ENCODE results near the gene GOLPH3L.
"Not testable (repeated sequence)": the region's sequence is repeated elsewhere in the genome, so short reads cannot be mapped to it uniquely, and the experiment has no call there.

The GOLPH3L gene

GRCh38 chr1:150638430-150638829 is 58.5 kb downstream of the GOLPH3L start:
- intact Hi-C loops (cut with micrococcal nuclease); H3K27me3 Mint-ChIP-seq; H3K4me3 Mint-ChIP-seq; H3K4me1 Mint-ChIP-seq (ENCODE audit: low read depth); H3K36me3 Mint-ChIP-seq (ENCODE audit: low read depth); H3K9me3 Mint-ChIP-seq; H3K27ac Mint-ChIP-seq: not testable (repeated sequence)

- peaks cover 17% of the 10 kb centered on the region for H3K4me1 Mint-ChIP-seq (ENCODE audit: low read depth)
- H3K27me3 Mint-ChIP-seq; H3K9me3 Mint-ChIP-seq; intact Hi-C loops (cut with micrococcal nuclease); H3K36me3 Mint-ChIP-seq (ENCODE audit: low read depth); H3K4me3 Mint-ChIP-seq; H3K27ac Mint-ChIP-seq: not testable (repeated sequence)
These were observed 61.9 kb downstream of the GOLPH3L start for GRCh38 chr1:150634839-150635622.

- H3K4me3 Mint-ChIP-seq: no peak within 1 kb of the TSS
- peaks cover 27% of the 10 kb centered on the region for H3K4me1 Mint-ChIP-seq (ENCODE audit: low read depth)
- no peaks in the 10 kb centered on the region for H3K27me3 Mint-ChIP-seq
- H3K36me3 Mint-ChIP-seq (ENCODE audit: low read depth): peaks cover 35% of the 10 kb centered on the region
- H3K9me3 Mint-ChIP-seq: no peaks in the 10 kb centered on the region
- no peak within 1 kb of the TSS for H3K27ac Mint-ChIP-seq
- intact Hi-C loops (cut with micrococcal nuclease): loop anchor here (2.0 kb wide), 1 partner anchor 19 kb away; no protein-coding TSS in a partner anchor
These were observed 67.6 kb downstream of the GOLPH3L start, which contains the start of gene ENSA for GRCh38 chr1:150629115-150629928. TSS of gene ENSA (minus strand) at chr1:150629612. CDS start at chr1:150629470, 142 bp downstream.

- Mint-ChIP-seq H3K36me3 (ENCODE audit: low read depth) (peaks cover 41% of the 10 kb centered on the region), H3K27me3 (no peaks in the 10 kb centered on the region), H3K9me3 (no peaks in the 10 kb centered on the region), H3K4me3 (no peak overlapping the region), H3K27ac (no peak overlapping the region), H3K4me1 (ENCODE audit: low read depth) (peaks cover 33% of the 10 kb centered on the region)
- intact Hi-C loops (cut with micrococcal nuclease): loop anchor here (2.0 kb wide), 1 partner anchor 18 kb away; no protein-coding TSS in a partner anchor
These were observed 68.2 kb downstream of the GOLPH3L start for GRCh38 chr1:150628766-150629114.

- no peak overlapping the region for H3K27ac Mint-ChIP-seq
- H3K4me1 Mint-ChIP-seq (ENCODE audit: low read depth): peaks cover 40% of the 10 kb centered on the region
- intact Hi-C loops (cut with micrococcal nuclease): loop anchor here (2.0 kb wide), 1 partner anchor 17 kb away; no protein-coding TSS in a partner anchor
- peaks cover 49% of the 10 kb centered on the region for H3K36me3 Mint-ChIP-seq (ENCODE audit: low read depth)
- no peaks in the 10 kb centered on the region for H3K27me3 Mint-ChIP-seq
- H3K4me3 Mint-ChIP-seq: no peak overlapping the region
- H3K9me3 Mint-ChIP-seq: no peaks in the 10 kb centered on the region
These were observed 69.0 kb downstream of the GOLPH3L start for GRCh38 chr1:150627826-150628410.

- H3K9me3 Mint-ChIP-seq: no peaks in the 10 kb centered on the region
- H3K27me3 Mint-ChIP-seq: no peaks in the 10 kb centered on the region
- intact Hi-C loops (cut with micrococcal nuclease): no loop called here
- H3K4me3 Mint-ChIP-seq: no peak overlapping the region
- H3K36me3 Mint-ChIP-seq (ENCODE audit: low read depth): peaks cover 61% of the 10 kb centered on the region
- peaks cover 52% of the 10 kb centered on the region for H3K4me1 Mint-ChIP-seq (ENCODE audit: low read depth)
- H3K27ac Mint-ChIP-seq: no peak overlapping the region
These were observed 70.8 kb downstream of the GOLPH3L start for GRCh38 chr1:150626150-150626549.

GRCh38 chr1:150624546-150624945 is 72.4 kb downstream of the GOLPH3L start:
- Mint-ChIP-seq H3K27ac (peak overlapping the region; percentile 42), H3K4me1 (ENCODE audit: low read depth) (peaks cover 60% of the 10 kb centered on the region), H3K36me3 (ENCODE audit: low read depth) (peaks cover 76% of the 10 kb centered on the region)
- not testable (repeated sequence) for H3K4me3 Mint-ChIP-seq, H3K9me3 Mint-ChIP-seq, H3K27me3 Mint-ChIP-seq
- intact Hi-C loops (cut with micrococcal nuclease): loop anchor here (5.0 kb wide), 2 partner anchors 62 to 162 kb away; no protein-coding TSS in a partner anchor

- not testable (repeated sequence) for H3K9me3 Mint-ChIP-seq, H3K27me3 Mint-ChIP-seq, H3K4me3 Mint-ChIP-seq
- Mint-ChIP-seq H3K27ac (peak overlapping the region; percentile 42), H3K36me3 (ENCODE audit: low read depth) (peaks cover 80% of the 10 kb centered on the region), H3K4me1 (ENCODE audit: low read depth) (peaks cover 63% of the 10 kb centered on the region)
- intact Hi-C loops (cut with micrococcal nuclease): loop anchor here (5.0 kb wide), 2 partner anchors 62 to 162 kb away; no protein-coding TSS in a partner anchor
These were observed 72.8 kb downstream of the GOLPH3L start for GRCh38 chr1:150624134-150624533.

- peaks cover 63% of the 10 kb centered on the region for H3K4me1 Mint-ChIP-seq (ENCODE audit: low read depth)
- H3K36me3 Mint-ChIP-seq (ENCODE audit: low read depth): peaks cover 91% of the 10 kb centered on the region
- H3K9me3 Mint-ChIP-seq: no peaks in the 10 kb centered on the region
- H3K4me3 Mint-ChIP-seq: peak overlapping the region; percentile 32
- H3K27ac Mint-ChIP-seq: peak overlapping the region; percentile 62
- no peaks in the 10 kb centered on the region for H3K27me3 Mint-ChIP-seq
- intact Hi-C loops (cut with micrococcal nuclease): loop anchor here (5.0 kb wide), 2 partner anchors 60 to 160 kb away; no protein-coding TSS in a partner anchor
These were observed 74.5 kb downstream of the GOLPH3L start for GRCh38 chr1:150622303-150622975.

- Mint-ChIP-seq H3K4me1 (ENCODE audit: low read depth) (peaks cover 70% of the 10 kb centered on the region), H3K27me3 (no peaks in the 10 kb centered on the region), H3K36me3 (ENCODE audit: low read depth) (peaks cover 91% of the 10 kb centered on the region), H3K27ac (peak overlapping the region; percentile 62), H3K9me3 (no peaks in the 10 kb centered on the region), H3K4me3 (peak overlapping the region; percentile 32)
- intact Hi-C loops (cut with micrococcal nuclease): loop anchor here (2.0 to 5.0 kb wide), 3 partner anchors 43 to 159 kb away; partner anchors contain the start of gene MCL1
These were observed 75.3 kb downstream of the GOLPH3L start for GRCh38 chr1:150621497-150622302.

GRCh38 chr1:150620919-150621318 is 76.0 kb downstream of the GOLPH3L start:
- no peaks in the 10 kb centered on the region for H3K27me3 Mint-ChIP-seq
- no peak overlapping the region for H3K4me3 Mint-ChIP-seq
- intact Hi-C loops (cut with micrococcal nuclease): loop anchor here (2.0 to 5.0 kb wide), 3 partner anchors 42 to 159 kb away; partner anchors contain the start of gene MCL1
- peak overlapping the region; percentile 56 for H3K27ac Mint-ChIP-seq
- H3K4me1 Mint-ChIP-seq (ENCODE audit: low read depth): peaks cover 74% of the 10 kb centered on the region
- peaks cover 91% of the 10 kb centered on the region for H3K36me3 Mint-ChIP-seq (ENCODE audit: low read depth)
- H3K9me3 Mint-ChIP-seq: no peaks in the 10 kb centered on the region

- intact Hi-C loops (cut with micrococcal nuclease): loop anchor here (2.0 to 5.0 kb wide), 3 partner anchors 41 to 158 kb away; partner anchors contain the start of gene MCL1
- Mint-ChIP-seq H3K4me3 (no peak overlapping the region), H3K36me3 (ENCODE audit: low read depth) (peaks cover 88% of the 10 kb centered on the region), H3K27me3 (no peaks in the 10 kb centered on the region), H3K9me3 (no peaks in the 10 kb centered on the region), H3K4me1 (ENCODE audit: low read depth) (peaks cover 74% of the 10 kb centered on the region), H3K27ac (peak overlapping the region; percentile 56)
These were observed 77.1 kb downstream of the GOLPH3L start for GRCh38 chr1:150619576-150620509.

All from dendritic cell treated with granulocyte-macrophage colony-stimulating factor and Interleukin-4, amounts not matched to agents 40 ng/mL and 50 ng/mL, for 4 days (primary cell).